Neural cell (in vitro differentiated cells): ENCODE measurements around the gene ACTMAP. TPM values are rescaled to one million over a fixed set of nuclear protein-coding genes. Genes with fewer than 3 reads are reported as not detected.

Experiments
- H2AFZ ChIP-seq: fragments of 200-600, 300-800 bp; sonication (generic), shearing (Covaris generic); 2 replicates; pipeline ENCODE4 v1.6.0; 2014; ENCODE audit warnings: low read depth, mild to moderate bottlenecking, antibody characterized with exemption, low read length, moderate library complexity
- H3F3A ChIP-seq: fragments of 200-600 bp; shearing (Covaris generic); 2 replicates; pipeline ENCODE4 v1.6.1; 2016; ENCODE audit warnings: mild to moderate bottlenecking, moderate library complexity, mixed read lengths, antibody characterized with exemption, low read length; ENCODE audit not compliant: insufficient read depth, poor library complexity, severe bottlenecking
- H3K27ac ChIP-seq: fragments of 200-600, 300-800 bp; sonication (generic), shearing (Covaris generic); 2 replicates; pipeline ENCODE4 v1.5.1; 2014; ENCODE audit warnings: mild to moderate bottlenecking, low read length, moderate library complexity
- H3K27me3 ChIP-seq: fragments of 300-800, 200-600 bp; sonication (generic), shearing (Covaris generic); 2 replicates; pipeline ENCODE4 v1.6.0; 2014; ENCODE audit warnings: mild to moderate bottlenecking, low read depth, low read length, moderate library complexity; ENCODE audit not compliant: insufficient read depth
- H3K36me3 ChIP-seq: fragments of 300-800, 200-600 bp; sonication (generic), shearing (Covaris generic); 2 replicates; pipeline ENCODE4 v1.5.1; 2014; ENCODE audit warnings: mild to moderate bottlenecking, antibody characterized with exemption, low read length, moderate library complexity; ENCODE audit not compliant: insufficient read depth
- H3K4me2 ChIP-seq: fragments of 300-800, 200-600 bp; sonication (generic), shearing (Covaris generic); 2 replicates; pipeline ENCODE4 v1.6.0; 2014; ENCODE audit warnings: mild to moderate bottlenecking, low read length
- H3K4me3 ChIP-seq: fragments of 300-800, 200-600 bp; sonication (generic), shearing (Covaris generic); 2 replicates; pipeline ENCODE4 v1.5.1; 2014; ENCODE audit warnings: mild to moderate bottlenecking, low read length, moderate library complexity
- H3K79me2 ChIP-seq: fragments of 200-600 bp; shearing (Covaris generic); replicated peaks from 2 replicates; pipeline ENCODE4 v1.6.0; 2014; ENCODE audit warnings: mild to moderate bottlenecking, low read length, moderate library complexity; ENCODE audit not compliant: insufficient read depth
- H3K9ac ChIP-seq: fragments of 300-800, 200-600 bp; sonication (generic), shearing (Covaris generic); 2 replicates; pipeline ENCODE4 v1.6.1; 2016; ENCODE audit warnings: mild to moderate bottlenecking, low read length, mixed read lengths
- H3K9me2 ChIP-seq: fragments of 200-600 bp; shearing (Covaris generic); 2 replicates; pipeline ENCODE4 v1.6.1; 2016; ENCODE audit warnings: mild to moderate bottlenecking, low read length, mixed read lengths; ENCODE audit not compliant: insufficient read depth
- H3K9me3 ChIP-seq: fragments of 200-600, 300-800 bp; sonication (generic), shearing (Covaris generic); 2 replicates; pipeline ENCODE4 v1.6.1; 2016; ENCODE audit warnings: mild to moderate bottlenecking, mixed run types, low read length, moderate library complexity, mixed read lengths
- H4K20me1 ChIP-seq: fragments of 200-600 bp; shearing (Covaris generic); 2 replicates; pipeline ENCODE4 v1.6.1; 2016; ENCODE audit warnings: mild to moderate bottlenecking, mixed run types; ENCODE audit not compliant: insufficient read depth
- EP300 ChIP-seq: fragments of 450-650 bp; conservative IDR thresholded peaks from 2 replicates; pipeline ENCODE4 v1.6.1; 2014; ENCODE audit warnings: antibody characterized with exemption, mild to moderate bottlenecking, moderate library complexity; ENCODE audit not compliant: poor library complexity, severe bottlenecking
- EZH2 ChIP-seq: fragments of 200-600, 300-800 bp; shearing (Covaris generic), sonication (generic); IDR thresholded peaks from 2 replicates; pipeline ENCODE4 v1.6.1; 2014; ENCODE audit warnings: antibody characterized with exemption, low read length, borderline replicate concordance, mild to moderate bottlenecking; ENCODE audit not compliant: insufficient read depth, poor library complexity, severe bottlenecking
- MXI1 ChIP-seq: fragments of 450-650 bp; conservative IDR thresholded peaks from 2 replicates; pipeline ENCODE4 v1.6.1; 2014; ENCODE audit warnings: antibody characterized with exemption, mild to moderate bottlenecking; ENCODE audit not compliant: poor library complexity, severe bottlenecking
- RAD21 ChIP-seq: fragments of 450-650 bp; conservative IDR thresholded peaks from 2 replicates; pipeline ENCODE4 v1.6.1; 2014; ENCODE audit warnings: antibody characterized with exemption, mild to moderate bottlenecking, moderate library complexity
- SMC3 ChIP-seq: fragments of 450-650 bp; conservative IDR thresholded peaks from 2 replicates; pipeline ENCODE4 v1.6.1; 2014; ENCODE audit warnings: antibody characterized with exemption, mild to moderate bottlenecking, moderate library complexity; ENCODE audit not compliant: poor library complexity
- polyA plus RNA-seq: library from polyadenylated mRNA; depleted of rRNA; stranded (reverse); fragments of >200 nt; gene quantifications from 2 replicates; pipeline ENCODE4 v1.2.3, GENCODE V29; 2014
- TF ChIP-seq, protein P1 (sequence below): IDR thresholded peaks from 2 replicates; pipeline ENCODE4 v1.6.1; 2012; ENCODE audit warnings: borderline replicate concordance
- TF ChIP-seq, protein P2 (sequence below): fragments of 450-650 bp; IDR thresholded peaks from 2 replicates; pipeline ENCODE4 v1.5.1; 2014; ENCODE audit warnings: antibody characterized with exemption, mild to moderate bottlenecking, moderate library complexity; ENCODE audit not compliant: poor library complexity, severe bottlenecking

Gene ACTMAP
- polyA plus RNA-seq, 1 donor from 2014 or later: not detected

DNA sequence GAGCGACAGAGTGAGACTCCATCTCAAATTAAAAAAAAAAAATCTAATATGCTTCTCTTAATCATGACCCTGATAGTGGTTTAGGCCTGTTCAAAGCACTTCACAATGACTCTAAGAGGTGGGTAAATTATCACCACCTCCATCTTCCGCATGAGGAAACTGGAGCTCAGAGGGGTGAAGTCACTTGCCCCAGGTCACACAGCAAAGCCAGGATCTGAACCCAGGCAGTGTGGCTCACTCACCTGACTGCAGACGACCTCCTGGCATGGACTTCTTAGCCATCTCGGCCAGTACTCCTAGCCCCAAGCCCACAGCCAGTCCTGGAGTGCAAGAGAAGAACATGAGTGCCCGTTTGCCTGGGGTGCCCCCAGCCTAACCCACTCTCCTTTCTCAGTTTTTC lies 40.5 kb downstream of the ACTMAP start:
- no peak overlapping the region for H3K27ac ChIP-seq
- TF ChIP-seq, protein P1, sequence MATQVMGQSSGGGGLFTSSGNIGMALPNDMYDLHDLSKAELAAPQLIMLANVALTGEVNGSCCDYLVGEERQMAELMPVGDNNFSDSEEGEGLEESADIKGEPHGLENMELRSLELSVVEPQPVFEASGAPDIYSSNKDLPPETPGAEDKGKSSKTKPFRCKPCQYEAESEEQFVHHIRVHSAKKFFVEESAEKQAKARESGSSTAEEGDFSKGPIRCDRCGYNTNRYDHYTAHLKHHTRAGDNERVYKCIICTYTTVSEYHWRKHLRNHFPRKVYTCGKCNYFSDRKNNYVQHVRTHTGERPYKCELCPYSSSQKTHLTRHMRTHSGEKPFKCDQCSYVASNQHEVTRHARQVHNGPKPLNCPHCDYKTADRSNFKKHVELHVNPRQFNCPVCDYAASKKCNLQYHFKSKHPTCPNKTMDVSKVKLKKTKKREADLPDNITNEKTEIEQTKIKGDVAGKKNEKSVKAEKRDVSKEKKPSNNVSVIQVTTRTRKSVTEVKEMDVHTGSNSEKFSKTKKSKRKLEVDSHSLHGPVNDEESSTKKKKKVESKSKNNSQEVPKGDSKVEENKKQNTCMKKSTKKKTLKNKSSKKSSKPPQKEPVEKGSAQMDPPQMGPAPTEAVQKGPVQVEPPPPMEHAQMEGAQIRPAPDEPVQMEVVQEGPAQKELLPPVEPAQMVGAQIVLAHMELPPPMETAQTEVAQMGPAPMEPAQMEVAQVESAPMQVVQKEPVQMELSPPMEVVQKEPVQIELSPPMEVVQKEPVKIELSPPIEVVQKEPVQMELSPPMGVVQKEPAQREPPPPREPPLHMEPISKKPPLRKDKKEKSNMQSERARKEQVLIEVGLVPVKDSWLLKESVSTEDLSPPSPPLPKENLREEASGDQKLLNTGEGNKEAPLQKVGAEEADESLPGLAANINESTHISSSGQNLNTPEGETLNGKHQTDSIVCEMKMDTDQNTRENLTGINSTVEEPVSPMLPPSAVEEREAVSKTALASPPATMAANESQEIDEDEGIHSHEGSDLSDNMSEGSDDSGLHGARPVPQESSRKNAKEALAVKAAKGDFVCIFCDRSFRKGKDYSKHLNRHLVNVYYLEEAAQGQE: no peak
- TF ChIP-seq, protein P2, sequence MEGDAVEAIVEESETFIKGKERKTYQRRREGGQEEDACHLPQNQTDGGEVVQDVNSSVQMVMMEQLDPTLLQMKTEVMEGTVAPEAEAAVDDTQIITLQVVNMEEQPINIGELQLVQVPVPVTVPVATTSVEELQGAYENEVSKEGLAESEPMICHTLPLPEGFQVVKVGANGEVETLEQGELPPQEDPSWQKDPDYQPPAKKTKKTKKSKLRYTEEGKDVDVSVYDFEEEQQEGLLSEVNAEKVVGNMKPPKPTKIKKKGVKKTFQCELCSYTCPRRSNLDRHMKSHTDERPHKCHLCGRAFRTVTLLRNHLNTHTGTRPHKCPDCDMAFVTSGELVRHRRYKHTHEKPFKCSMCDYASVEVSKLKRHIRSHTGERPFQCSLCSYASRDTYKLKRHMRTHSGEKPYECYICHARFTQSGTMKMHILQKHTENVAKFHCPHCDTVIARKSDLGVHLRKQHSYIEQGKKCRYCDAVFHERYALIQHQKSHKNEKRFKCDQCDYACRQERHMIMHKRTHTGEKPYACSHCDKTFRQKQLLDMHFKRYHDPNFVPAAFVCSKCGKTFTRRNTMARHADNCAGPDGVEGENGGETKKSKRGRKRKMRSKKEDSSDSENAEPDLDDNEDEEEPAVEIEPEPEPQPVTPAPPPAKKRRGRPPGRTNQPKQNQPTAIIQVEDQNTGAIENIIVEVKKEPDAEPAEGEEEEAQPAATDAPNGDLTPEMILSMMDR: no peak
- no peak for TF ChIP-seq EZH2

DNA sequence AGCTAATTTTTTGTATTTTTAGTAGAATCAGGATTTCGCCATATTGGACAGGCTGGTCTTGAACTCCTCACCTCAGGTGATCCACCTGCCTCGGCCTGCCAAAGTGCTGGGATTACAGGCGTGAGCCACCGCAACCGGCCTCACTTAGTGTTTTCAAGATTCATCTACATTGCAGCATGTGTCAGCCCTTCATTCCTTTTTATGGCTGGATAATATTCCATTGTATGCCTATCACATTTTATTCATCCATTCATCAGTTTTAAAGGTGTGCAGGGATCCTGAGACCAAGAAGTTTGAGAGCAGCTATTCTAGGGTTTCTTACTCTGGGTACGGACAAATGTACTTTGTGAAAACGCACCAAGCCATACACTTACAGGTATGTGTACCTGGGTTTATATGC lies 42.7 kb downstream of the ACTMAP start:
- peaks cover 8% of the 10 kb centered on the region for H3K36me3 ChIP-seq

More for the DNA sequence above, 40.5 kb downstream of the ACTMAP start:
- Histone ChIP-seq H2AFZ (no peak overlapping the region), H3K9me3 (no peaks in the 10 kb centered on the region), H3F3A (no peaks in the 10 kb centered on the region), H3K27me3 (no peaks in the 10 kb centered on the region), H3K4me2 (no peak overlapping the region), H3K36me3 (peaks cover 4% of the 10 kb centered on the region), H3K9me2 (no peaks in the 10 kb centered on the region), H4K20me1 (no peaks in the 10 kb centered on the region), H3K79me2 (peaks cover 4% of the 10 kb centered on the region), H3K9ac (no peak overlapping the region), H3K4me3 (no peak overlapping the region)

More for the DNA sequence above, 42.7 kb downstream of the ACTMAP start:
- no peak overlapping the region for H3K27ac ChIP-seq
- H3K9ac ChIP-seq: no peak overlapping the region
- no peaks in the 10 kb centered on the region for H4K20me1 ChIP-seq
- H2AFZ ChIP-seq: no peak overlapping the region
- no peaks in the 10 kb centered on the region for H3K9me3 ChIP-seq
- H3K9me2 ChIP-seq: no peaks in the 10 kb centered on the region
- no peak overlapping the region for H3K4me2 ChIP-seq
- H3K4me3 ChIP-seq: no peak overlapping the region
- no peaks in the 10 kb centered on the region for H3K27me3 ChIP-seq
- TF ChIP-seq MXI1 (no peak), EZH2 (no peak), EP300 (no peak), SMC3 (no peak), RAD21 (no peak)
- TF ChIP-seq, protein P1: no peak
- no peaks in the 10 kb centered on the region for H3F3A ChIP-seq
- H3K79me2 ChIP-seq: no peaks in the 10 kb centered on the region
